ENCODE results near the gene TIPIN. TPM values are rescaled to one million over a fixed set of nuclear protein-coding genes. Genes with fewer than 3 reads are reported as not detected.

TIPIN gene
- total and polyA plus RNA-seq, 2 experiments from 2014 or later, result 5.4 to 6.4 TPM

DNA sequence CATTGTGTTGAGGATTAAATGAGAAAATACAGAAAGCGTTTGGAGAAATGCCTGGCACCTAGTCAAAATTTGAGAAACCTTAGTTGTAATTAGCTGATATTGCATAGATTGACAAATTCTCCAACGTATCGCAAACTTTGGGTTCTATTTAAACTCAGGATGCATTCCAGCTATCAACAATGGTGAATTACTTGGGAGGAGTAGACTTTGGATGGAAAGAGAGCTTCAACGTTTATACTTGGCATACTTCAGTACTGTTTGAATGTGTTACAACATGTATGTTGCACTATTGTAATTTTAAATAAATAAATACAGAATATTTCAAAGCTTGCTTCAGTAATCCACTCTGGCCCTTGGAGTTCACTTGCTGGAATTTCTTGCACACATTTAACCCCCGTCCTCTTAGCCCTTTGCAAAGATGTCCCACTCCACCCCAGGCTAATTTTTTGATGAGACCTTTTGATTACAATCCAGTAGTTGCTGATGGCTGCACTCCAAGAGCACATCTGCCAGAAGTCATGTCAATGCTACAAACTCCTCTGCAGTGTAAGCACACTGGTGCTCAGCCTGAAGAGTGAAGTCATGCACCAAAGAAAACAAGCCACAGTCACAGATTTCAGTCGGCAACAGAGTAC lies 67.8 kb downstream of the TIPIN start:
- H2AFZ ChIP-seq, result no peak overlapping the region
- no peak overlapping the region for H3K27ac ChIP-seq
- no peaks in the 10 kb centered on the region for H3K9me3 ChIP-seq (ENCODE audit: low read depth)
- H3K4me2 ChIP-seq, result no peak overlapping the region
- DNase-seq (ENCODE audit: low spot score), result no peak
- H3K9me2 ChIP-seq (replicated peaks; ENCODE audit: insufficient read depth), result no peaks in the 10 kb centered on the region
- no peak overlapping the region for H3K4me3 ChIP-seq
- WGBS (ENCODE audit: low lambda C conversion rate, missing lambda C conversion rate), result 67% methylated on average over 6 of the region's 6 CpGs
- peaks cover 17% of the 10 kb centered on the region for H3K4me1 ChIP-seq (ENCODE audit: insufficient read depth)
- peaks cover 4% of the 10 kb centered on the region for H3K79me2 ChIP-seq
- no peaks in the 10 kb centered on the region for H3K27me3 ChIP-seq
- H3K36me3 ChIP-seq (replicated peaks; ENCODE audit: insufficient read depth, low read depth), result no peaks in the 10 kb centered on the region
- no peaks in the 10 kb centered on the region for H4K20me1 ChIP-seq (ENCODE audit: insufficient read depth, poor library complexity, severe bottlenecking)
- TF ChIP-seq, protein P1, sequence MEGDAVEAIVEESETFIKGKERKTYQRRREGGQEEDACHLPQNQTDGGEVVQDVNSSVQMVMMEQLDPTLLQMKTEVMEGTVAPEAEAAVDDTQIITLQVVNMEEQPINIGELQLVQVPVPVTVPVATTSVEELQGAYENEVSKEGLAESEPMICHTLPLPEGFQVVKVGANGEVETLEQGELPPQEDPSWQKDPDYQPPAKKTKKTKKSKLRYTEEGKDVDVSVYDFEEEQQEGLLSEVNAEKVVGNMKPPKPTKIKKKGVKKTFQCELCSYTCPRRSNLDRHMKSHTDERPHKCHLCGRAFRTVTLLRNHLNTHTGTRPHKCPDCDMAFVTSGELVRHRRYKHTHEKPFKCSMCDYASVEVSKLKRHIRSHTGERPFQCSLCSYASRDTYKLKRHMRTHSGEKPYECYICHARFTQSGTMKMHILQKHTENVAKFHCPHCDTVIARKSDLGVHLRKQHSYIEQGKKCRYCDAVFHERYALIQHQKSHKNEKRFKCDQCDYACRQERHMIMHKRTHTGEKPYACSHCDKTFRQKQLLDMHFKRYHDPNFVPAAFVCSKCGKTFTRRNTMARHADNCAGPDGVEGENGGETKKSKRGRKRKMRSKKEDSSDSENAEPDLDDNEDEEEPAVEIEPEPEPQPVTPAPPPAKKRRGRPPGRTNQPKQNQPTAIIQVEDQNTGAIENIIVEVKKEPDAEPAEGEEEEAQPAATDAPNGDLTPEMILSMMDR (IDR thresholded peaks at IDR 0.05; ENCODE audit: poor library complexity), result no peak
- no peak for TF ChIP-seq EZH2 (IDR thresholded peaks at IDR 0.05; ENCODE audit: borderline replicate concordance)
- TF ChIP-seq EZH2phosphoT487 (IDR thresholded peaks at IDR 0.05; ENCODE audit: low read depth, severe bottlenecking, unreplicated experiment), result no peak

DNA sequence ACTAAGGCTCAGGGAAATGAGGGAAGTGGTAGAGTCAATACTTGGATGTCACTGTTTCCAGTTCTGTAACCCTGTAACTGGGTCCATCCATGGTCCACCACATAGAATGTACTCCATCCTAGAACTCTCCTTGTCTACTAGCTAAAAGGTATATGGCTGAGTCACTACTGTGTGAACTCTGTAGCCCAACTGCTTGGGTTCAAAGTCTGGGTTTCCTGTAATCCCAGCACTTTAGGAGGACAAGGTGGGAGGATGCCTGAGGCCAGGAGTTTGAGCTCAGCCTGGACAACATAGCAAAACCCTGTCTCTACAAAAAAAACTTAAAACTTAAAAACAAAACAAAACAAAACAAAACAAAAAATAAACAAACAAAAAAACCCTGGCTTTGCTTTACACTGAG lies 68.4 kb downstream of the TIPIN start:
- TF ChIP-seq, protein P1 (IDR thresholded peaks at IDR 0.05; ENCODE audit: poor library complexity), result no peak
- no peak for TF ChIP-seq EZH2 (IDR thresholded peaks at IDR 0.05; ENCODE audit: borderline replicate concordance)
- TF ChIP-seq EZH2phosphoT487 (IDR thresholded peaks at IDR 0.05; ENCODE audit: low read depth, severe bottlenecking, unreplicated experiment), result no peak
- DNase-seq (ENCODE audit: low spot score), result no peak
- no peaks in the 10 kb centered on the region for H3K9me3 ChIP-seq (ENCODE audit: low read depth)
- no peaks in the 10 kb centered on the region for H3K27me3 ChIP-seq
- H2AFZ ChIP-seq, result no peak overlapping the region
- no peaks in the 10 kb centered on the region for H3K9me2 ChIP-seq (replicated peaks; ENCODE audit: insufficient read depth)
- H4K20me1 ChIP-seq (ENCODE audit: insufficient read depth, poor library complexity, severe bottlenecking), result no peaks in the 10 kb centered on the region
- peaks cover 17% of the 10 kb centered on the region for H3K4me1 ChIP-seq (ENCODE audit: insufficient read depth)
- no peak overlapping the region for H3K4me2 ChIP-seq
- H3K4me3 ChIP-seq, result no peak overlapping the region
- H3K36me3 ChIP-seq (replicated peaks; ENCODE audit: insufficient read depth, low read depth), result no peaks in the 10 kb centered on the region
- peaks cover 4% of the 10 kb centered on the region for H3K79me2 ChIP-seq
- H3K27ac ChIP-seq, result no peak overlapping the region

DNA sequence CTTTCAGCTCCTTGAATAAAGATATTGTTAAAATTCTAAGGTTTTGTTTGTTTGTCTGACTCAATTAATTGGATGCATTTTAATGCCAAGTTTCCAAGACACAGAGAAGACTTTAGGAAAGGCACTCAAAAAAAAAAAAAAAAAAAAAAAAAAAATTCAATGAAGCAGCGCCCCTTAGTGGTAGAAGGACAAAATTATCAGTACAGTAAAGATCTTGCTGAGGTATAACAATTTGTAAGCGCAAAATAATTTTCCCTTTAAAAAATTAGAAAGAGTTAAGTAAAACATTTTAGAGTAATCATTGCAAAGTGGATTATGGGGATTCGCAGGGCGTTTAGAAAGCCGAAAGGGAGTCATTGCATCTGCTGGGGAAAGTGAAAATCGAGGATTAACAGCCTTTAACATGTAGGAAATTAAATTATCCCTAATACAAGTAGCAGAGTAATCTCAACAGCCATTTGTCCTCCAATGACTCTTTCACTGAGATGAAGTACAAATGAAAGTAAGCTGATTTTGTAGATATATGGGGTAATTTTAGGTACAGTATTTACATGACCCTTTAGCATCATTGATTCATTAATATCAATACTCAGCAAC lies 68.9 kb downstream of the TIPIN start:
- H3K27ac ChIP-seq, result no peak overlapping the region
- no peaks in the 10 kb centered on the region for H3K36me3 ChIP-seq (replicated peaks; ENCODE audit: insufficient read depth, low read depth)
- no peaks in the 10 kb centered on the region for H3K27me3 ChIP-seq
- no peaks in the 10 kb centered on the region for H3K9me2 ChIP-seq (replicated peaks; ENCODE audit: insufficient read depth)
- no peak overlapping the region for H3K4me3 ChIP-seq
- H4K20me1 ChIP-seq (ENCODE audit: insufficient read depth, poor library complexity, severe bottlenecking), result no peaks in the 10 kb centered on the region
- DNase-seq (ENCODE audit: low spot score), result no peak
- H2AFZ ChIP-seq, result no peak overlapping the region
- TF ChIP-seq EZH2 (IDR thresholded peaks at IDR 0.05; ENCODE audit: borderline replicate concordance) (no peak), EZH2phosphoT487 (IDR thresholded peaks at IDR 0.05; ENCODE audit: low read depth, severe bottlenecking, unreplicated experiment) (no peak)
- TF ChIP-seq, protein P1 (IDR thresholded peaks at IDR 0.05; ENCODE audit: poor library complexity), result peak; percentile 56
- peaks cover 4% of the 10 kb centered on the region for H3K79me2 ChIP-seq
- H3K4me2 ChIP-seq, result no peak overlapping the region
- WGBS (ENCODE audit: low lambda C conversion rate, missing lambda C conversion rate), result 20% methylated on average over 6 of the region's 6 CpGs
- no peaks in the 10 kb centered on the region for H3K9me3 ChIP-seq (ENCODE audit: low read depth)
- peaks cover 13% of the 10 kb centered on the region for H3K4me1 ChIP-seq (ENCODE audit: insufficient read depth)

Small RNA genes within 50 kb of the gene (small RNA-seq; reads per million reads assigned to genes)
- gene RF00019 (not detected), gene SCARNA14 (5.5 reads per million, percentile 93 among the genes with 10 or more reads in this experiment)

Other genes with a start within 250 kb of the TIPIN start
- gene MEGF11, start 102.9 kb downstream of the TIPIN start, total RNA-seq, result 0.07 and 0.12 TPM in 2 replicates
- gene MEGF11, start 102.9 kb downstream of the TIPIN start, polyA plus RNA-seq, result 0.25 TPM in 1 of 2 replicates, not detected in the other
- 29.5 and 34.4 TPM in 2 replicates for gene DIS3L, start 63.1 kb downstream of the TIPIN start, total RNA-seq
- 18.6 and 20.3 TPM in 2 replicates for gene DIS3L, start 63.1 kb downstream of the TIPIN start, polyA plus RNA-seq
- 20.1 and 23.7 TPM in 2 replicates for gene MAP2K1, start 30.2 kb upstream of the TIPIN start, total RNA-seq
- gene MAP2K1, start 30.2 kb upstream of the TIPIN start, polyA plus RNA-seq, result 37.6 and 46.3 TPM in 2 replicates
- gene SNAPC5, start 141.1 kb upstream of the TIPIN start, total RNA-seq, result 23.2 and 30.9 TPM in 2 replicates
- 27.6 and 36.6 TPM in 2 replicates for gene SNAPC5, start 141.1 kb upstream of the TIPIN start, polyA plus RNA-seq
- 3,351 and 3,774 TPM in 2 replicates for gene RPL4, start 148.2 kb upstream of the TIPIN start, total RNA-seq
- 698 and 758 TPM in 2 replicates for gene RPL4, start 148.2 kb upstream of the TIPIN start, polyA plus RNA-seq
- gene ZWILCH, start 148.6 kb upstream of the TIPIN start, total RNA-seq, result 10.8 and 17.8 TPM in 2 replicates
- 9.8 and 10.3 TPM in 2 replicates for gene ZWILCH, start 148.6 kb upstream of the TIPIN start, polyA plus RNA-seq
- gene LCTL, start 209.3 kb upstream of the TIPIN start, total RNA-seq, result not detected in 2 replicates
- 0.05 and 1.8 TPM in 2 replicates for gene LCTL, start 209.3 kb upstream of the TIPIN start, polyA plus RNA-seq